NAMALWA (cell line): ENCODE data around the gene DPT.

ENCODE experiments used
- DNase-seq: peaks from one replicate; pipeline ENCODE4 v3.0.0-alpha.2; 2015; ENCODE audit warnings: low spot score

The DPT gene

GRCh38 chr1:168656485-168656884 is 72.5 kb downstream of the DPT start:
- no peak for DNase-seq

DNA sequence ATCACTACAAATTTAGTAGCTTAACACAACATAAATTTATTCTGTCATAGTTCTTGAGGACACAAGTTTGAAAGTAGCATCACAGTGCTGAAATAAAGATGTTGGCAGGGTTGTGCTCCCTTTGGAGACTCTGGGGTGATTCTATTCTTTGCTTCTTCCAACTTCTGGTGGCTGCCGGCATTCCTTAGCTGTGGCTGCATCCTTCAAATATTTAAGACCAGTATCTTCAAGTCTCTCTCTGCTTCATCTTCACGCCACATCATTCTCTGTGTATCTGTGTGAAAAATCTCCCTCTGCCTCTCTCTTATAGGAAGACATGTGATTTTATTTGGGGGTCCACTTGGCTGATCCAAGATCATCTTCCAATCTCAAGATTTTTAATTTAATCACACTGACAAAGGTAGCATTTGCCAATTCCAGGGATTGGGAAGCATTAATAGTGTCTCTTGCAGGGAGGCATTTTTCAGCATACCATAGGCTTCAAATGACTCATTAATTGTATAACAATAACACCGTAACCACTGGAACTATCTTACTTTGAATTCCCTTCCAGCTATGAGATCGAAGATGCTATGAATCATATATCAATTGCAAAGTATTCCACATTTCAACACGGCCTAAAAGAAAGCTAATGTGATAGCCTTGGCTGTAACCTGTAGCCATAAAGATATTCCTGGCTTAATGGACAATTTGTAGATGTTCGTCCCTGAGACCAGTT is 74.6 kb downstream of the DPT start:
- DNase-seq, result no peak

DNA sequence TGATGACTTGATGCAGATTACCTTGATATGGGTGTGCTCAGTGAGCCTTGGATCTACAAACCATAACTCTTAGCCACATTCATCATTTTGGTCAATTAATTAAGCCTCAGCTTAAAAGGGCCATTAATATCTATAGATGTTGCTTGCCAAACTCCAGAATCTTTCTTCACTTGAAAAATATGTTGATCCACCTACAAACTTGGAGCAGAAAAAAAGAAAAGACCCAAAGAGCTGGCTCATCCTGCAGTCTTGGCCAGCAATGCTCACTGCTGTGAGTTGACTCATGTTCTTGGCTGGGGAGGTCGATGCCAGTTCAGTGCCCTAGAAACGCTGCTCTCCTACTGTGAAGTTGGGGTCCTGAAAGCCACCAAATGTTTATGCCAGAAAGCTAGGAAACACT is 75.4 kb downstream of the DPT start:
- DNase-seq, result no peak

DNA sequence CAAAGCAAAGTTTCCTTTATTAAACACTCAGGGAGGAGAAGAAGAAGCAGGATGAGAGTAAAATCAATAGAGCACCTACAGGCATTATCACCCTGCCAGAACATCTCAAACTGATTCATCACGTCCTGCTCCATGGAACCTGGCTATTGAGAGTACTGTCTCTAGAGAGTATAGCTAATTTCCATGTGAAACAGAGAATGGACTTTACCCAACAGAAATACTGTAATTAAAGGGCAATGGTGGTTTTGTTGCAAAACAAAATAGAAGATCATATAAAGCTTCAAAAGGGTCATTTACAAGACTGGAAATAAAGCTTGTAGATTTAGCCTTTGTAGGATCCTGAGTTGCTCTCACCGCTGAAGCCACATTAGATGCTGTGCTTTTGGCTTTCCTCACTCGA is 83.3 kb downstream of the DPT start:
- no peak for DNase-seq
